ENCODE measurements around the gene SLC16A4.
A peak's percentile ranks its signal among the peaks of the same experiment; 100 is the strongest.

Gene SLC16A4

DNA sequence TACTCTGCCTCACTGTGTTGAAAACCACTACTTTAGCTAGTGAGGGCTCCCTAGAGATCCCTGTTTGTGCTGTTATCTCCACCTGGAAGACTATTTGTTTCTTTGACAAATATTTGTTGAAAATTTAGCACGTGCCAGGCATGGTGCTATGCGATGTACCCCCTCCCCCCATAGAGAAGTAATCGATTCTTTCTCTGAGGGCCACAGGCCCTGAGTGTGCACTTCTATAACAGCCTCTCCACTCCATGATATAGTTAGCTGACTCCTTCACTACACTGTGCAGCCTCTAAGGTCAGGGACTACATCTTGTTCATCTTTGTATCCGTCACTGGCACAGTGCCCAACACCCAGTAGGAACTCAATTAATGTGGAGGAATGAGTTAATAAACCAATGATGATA, 69.0 kb downstream of the SLC16A4 start:
- no peak for DNase-seq

DNA sequence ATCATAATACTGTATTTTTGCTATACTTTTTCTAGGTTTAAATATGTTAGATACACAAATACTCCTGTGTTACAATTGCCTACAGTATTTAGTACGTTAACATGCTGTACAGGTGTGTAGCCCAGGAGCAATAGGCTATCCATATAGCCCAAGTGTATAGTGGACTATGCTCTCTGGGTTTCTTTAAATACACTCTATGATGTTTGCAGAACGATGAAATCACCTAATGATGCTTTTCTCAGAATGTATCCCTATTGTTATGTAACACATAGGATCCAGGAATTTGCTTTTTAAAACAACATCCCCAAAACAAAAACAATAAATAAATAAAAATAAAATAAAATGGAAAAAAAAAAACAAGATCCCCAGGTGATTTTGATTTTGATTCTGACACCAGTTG, 69.8 kb downstream of the SLC16A4 start:
- no peak for DNase-seq

- DNase-seq = no peak
These were observed 70.7 kb downstream of the SLC16A4 start for GRCh38 chr1:110320168-110320518.

- peak; percentile 63 for DNase-seq
These were observed 71.3 kb downstream of the SLC16A4 start for GRCh38 chr1:110319332-110320167.

DNA sequence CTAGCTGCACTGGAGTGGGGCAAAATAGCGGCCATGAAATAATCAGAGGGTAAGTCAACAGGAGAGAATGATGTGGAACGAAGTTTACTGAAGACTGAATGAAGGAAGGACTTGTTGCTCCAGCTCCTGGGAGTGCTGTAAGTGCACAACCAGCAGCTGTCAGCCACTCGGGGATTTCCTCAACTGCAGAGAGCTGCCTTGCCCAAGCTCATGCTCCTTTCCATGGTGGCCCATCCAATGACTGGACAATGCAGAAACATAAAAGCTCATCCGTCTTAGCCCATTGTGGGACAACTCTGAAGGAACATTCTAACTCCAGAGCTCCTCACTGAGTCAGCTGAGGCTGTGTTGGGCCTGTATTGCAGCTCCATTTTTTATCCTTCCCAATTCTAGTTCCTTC, 72.8 kb downstream of the SLC16A4 start:
- no peak for DNase-seq

DNA sequence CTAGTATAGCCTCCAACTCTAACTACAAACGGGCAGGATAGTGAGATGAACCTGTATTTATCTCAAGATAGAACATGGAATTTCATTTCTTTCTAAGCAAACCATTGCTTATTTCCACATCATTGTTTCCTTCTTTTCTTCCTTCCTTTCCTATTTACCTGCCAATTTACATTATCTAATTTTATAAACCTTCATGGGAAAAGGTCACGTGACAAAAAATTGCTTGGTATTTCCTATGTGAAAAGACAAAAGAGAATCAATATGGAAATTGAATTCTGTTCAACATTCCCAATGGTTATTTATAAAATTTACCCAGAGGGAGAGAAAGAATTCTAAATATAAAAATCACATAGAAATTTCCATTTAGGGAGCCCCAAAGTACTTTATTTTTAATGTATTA, 74.1 kb downstream of the SLC16A4 start:
- no peak for DNase-seq
